NCI-H510A (cell line): Measurements from ENCODE around the gene BNC2.

Experiments
- DNase-seq: peaks from one replicate; lab custom pipeline; 2025; lab: John Stamatoyannopoulos, UW

Gene BNC2

DNA sequence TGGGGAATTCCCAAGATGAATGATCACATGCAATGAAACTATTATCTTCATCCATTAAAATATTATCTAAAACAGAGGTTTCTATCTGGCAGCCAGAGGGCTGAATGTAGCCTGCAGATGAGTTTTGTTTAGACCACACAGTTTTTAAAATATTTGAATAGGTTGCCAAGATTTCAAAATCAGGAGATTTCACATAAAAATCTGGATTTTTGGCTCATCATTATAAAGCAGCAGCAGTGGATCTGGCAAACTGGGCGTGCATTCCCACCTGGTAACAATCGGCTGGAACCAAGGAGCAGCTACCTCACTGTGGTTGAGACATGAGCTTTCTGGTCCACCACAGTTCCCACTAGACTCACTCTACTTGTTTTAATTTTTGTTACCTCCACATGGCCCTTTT is 155.1 kb downstream of the BNC2 start:
- no peak for DNase-seq

DNA sequence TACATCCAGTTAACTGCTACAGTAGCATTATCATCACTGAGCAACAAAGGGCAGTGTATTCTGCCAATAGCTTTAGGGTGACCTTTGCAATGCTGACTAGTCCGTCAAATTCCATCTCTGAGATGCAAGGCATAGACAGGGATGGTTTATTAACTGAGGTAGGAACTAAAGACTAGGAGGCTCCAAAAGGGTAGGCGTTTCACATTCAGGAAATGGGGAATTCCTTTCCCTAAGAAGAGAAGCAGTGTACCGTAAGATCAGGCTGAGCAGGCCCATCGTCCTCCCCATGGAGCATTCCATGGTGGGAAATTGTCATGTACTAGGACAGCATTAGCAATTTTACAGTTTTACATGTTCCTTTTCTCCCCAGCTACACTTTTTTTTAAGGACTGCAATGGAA is 157.7 kb downstream of the BNC2 start:
- DNase-seq: no peak

DNA sequence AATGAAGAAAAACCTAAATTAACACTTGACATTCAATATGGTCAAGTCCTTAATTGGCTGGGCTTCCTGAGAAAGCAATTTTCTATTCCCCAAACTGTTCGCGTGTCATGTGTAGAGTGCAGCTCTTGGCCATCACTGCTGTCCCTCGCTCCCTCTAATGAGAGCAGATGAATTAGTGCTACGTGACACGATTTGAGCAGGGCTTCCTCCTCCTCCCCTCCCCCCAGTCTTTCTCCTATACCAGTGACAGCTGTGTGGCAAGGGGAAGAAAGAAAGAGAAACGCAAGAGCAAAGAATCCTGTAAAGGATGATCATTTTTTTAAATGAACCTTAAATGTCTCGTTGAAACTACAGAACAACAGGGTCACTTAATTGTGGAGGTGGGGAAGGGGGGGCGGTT is 159.6 kb downstream of the BNC2 start:
- DNase-seq: no peak

DNA sequence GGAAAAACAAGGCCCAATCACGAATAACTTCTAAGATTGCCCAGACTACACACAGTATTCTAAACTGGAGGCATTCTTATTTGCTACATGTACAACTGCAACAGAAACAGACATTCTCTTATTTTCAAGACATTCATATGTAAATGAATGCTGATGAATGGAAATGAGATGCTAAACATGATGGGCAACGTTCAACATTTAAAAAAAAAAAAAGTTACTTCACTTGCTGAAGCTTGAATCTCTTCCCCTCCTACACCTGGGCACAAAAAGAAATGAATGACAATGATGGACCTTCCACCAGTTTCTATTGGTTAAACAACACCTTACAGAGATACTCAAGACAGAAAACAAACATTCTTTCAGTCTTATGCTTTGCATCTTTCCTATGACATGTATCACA is 160.5 kb downstream of the BNC2 start:
- no peak for DNase-seq

DNA sequence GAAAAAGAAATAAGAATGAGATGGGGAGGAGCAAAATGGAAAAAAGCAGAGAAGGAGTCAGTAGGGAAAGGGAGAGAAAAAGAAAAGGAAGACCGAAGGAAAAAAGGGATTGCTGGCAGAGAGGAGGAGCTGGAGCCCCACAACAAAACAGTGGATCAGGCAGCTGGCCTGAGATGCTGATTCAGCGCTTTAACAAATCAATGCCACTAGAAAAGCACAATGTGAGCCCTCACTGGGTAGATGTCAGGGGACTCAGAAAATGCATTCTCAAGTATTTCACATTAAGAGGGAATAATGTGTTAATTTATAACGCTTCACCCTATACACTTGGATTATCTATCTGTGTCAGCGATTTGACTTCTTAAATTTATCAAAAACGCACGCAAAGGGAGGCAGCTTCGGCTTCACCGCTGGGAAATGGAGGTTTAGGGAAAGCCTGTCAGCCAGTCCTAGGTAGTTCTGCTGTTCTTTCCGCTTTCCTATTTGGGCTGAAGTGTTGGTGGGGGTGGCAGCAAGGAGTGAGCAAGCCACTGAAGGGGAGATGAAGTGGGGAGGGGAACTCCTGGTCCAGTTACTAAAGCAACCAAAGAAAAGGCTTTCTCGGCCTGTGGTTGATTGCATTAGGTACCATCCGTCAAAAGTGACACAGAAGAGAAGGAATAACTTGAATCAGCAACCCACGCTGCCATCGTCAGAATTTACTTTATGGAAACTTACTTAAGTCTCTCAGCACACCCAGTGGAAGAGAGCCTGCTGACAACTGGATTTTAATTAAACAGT is 161.6 kb downstream of the BNC2 start:
- DNase-seq: no peak

DNA sequence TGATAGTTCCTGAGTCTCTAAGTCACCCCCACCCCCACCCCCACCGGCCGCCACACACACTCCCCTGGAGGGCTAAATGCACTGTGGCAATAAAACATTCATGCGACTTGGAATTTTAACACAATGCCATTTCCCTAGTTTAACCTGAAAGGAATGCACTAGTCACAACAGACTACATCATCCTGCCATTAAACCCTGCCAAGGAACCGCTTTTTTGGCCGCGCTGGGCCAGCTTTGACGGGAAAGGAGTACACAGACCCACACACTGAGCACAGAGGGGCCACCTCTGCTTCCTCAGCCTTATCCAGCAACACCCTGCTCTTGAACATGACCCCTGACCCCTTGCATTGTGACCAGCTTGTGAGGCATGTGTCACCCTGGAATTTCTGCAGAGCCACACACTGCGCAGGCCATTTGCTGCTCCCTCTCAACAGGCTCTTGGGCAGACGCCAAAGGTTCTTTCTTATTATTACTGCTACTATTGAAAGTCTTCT is 165.3 kb downstream of the BNC2 start:
- DNase-seq: no peak

DNA sequence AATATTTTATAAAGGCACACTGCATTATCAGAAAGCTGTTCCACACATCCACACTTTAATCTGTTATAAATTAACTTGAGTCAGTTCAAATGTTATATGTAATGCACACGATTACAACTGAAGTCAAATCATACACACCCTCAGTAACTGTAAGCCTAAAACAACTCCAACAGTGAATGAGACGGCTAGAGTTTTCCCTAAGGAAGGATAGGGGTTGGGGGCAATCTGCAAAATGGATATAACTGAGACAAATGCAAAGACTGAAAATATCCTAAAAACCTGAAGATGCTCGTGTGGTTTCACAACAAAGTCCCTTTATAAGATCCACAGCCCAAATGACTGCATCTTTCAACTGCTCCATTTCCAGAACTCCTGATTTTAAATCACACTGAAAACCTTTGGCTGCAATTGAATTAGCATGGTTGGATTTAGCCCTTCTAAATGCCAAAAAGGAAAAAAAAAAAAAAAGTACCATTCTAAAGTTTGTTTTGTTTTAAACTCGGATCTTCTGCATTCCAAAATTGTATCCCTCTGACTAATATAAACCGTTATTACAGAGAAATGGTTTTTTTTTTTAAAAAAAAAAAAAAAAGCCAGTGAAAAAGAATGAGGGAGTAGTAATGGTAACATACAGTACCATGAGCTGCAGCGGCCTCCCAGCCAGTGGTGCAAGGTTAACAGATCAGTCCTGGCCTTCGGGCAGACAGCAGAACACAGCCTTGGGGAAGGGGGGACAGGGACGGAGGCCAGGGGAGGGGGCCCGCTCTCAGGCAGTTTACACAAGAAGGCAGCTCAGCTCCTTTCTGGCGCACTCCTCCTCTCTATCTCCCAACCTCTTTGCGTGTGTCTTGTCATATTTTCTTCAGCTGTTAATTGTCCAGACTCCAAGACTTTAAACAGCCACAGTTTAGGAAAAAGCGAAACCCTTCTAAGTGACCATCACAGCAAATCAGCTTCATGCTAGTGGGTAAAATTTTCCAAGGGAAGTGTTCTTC is 166.1 kb downstream of the BNC2 start:
- DNase-seq: no peak

DNA sequence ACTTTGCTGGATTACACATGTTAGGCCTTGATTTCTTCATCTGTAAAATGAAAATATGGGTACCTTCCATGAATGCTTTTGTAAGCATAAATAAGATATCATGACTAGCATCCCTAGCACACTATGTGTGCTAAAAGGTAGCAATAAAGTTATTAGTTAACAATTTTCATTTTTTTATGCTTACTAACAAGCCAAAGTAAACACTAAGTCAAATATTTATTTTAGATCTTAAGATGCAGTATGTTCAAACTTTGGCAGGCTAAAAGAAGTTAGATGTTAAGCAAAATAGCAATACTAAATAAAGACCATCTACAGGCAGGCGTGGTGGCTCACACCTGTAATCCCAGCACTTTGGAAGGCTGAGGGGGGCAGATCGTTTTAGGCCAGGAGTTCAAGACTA is 169.1 kb downstream of the BNC2 start:
- DNase-seq: no peak

DNA sequence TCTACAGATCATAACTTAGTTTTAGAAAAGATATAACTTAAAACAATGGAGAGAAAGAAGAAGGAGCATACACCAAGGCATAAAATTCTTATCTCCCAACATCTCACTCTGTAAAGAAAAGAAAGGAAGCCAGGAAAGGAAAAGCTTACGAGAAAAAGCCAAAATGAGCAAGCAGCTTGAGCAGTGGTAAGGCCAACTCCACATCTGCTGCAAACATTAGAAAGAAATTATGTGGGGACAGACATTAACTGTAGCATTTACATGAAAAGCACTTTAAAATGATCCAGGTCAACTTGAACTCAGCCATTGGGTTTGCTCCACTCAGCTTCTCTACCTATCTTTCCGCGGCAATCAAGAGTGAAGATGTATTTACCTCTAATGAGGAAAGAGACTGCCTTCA is 176.9 kb downstream of the BNC2 start:
- no peak for DNase-seq

DNA sequence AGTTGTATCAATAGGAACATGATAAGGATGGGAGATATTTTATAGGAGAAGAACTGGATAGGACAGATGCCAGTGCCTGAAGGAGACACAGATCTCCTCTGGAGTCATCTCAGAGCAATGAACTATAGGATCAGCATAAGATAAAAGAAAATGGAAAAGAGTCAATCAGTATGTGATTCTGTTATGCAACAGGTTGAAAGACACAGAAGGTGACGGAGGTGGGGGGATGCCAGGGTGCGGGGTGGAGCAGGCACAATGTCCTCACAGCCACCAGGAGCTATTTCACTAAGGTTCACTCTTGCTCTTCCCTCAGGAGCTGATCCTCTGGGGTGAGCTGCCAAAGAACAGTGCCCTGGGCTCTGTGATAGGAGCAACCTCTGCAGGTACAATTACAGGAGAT is 179.8 kb downstream of the BNC2 start:
- no peak for DNase-seq

DNA sequence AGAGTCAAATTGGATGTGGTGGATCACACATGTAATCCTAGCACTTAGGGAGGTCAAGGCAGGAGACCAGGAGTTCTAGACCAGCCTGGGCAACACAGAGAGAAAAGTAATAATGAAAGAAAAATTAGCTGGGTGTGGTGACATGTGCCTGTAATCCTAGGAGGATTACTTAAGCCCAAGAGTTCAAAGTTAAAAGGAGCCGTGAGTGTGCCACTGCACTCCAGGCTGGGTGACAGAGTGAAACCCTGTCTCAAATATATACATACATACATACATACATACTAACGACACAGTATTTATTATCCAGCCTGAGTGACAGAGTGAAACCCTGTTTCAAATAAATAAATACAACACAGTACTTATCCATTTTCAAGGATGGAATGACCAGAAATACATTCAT is 180.3 kb downstream of the BNC2 start:
- no peak for DNase-seq

DNA sequence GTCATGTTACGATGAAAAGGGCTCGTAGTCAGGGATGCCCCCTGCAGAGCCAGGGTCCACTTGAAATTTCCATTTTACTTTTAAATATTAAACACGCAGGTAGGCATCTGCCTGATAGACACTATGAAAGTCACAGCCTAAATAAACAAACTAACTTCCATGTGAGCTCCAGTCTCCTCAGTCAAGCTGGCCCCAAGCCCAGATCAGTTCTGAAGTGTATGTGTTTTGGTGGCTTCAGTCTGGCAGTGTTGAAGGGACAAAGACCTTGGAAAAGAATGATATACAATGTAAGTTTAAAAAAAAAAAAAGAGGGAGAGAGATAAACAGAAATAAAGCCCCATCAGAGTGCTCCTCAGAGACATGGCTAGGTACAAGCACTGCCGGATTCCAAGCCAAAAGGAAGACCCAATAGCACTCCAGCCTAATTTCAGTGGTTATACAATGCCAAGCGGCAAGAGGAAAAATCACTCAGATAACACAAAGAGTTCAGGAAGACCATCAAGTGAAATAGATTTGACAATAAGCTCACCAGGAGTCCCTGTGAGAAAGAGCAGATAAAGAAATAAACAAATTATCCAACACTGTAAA is 181.0 kb downstream of the BNC2 start:
- DNase-seq: no peak

DNA sequence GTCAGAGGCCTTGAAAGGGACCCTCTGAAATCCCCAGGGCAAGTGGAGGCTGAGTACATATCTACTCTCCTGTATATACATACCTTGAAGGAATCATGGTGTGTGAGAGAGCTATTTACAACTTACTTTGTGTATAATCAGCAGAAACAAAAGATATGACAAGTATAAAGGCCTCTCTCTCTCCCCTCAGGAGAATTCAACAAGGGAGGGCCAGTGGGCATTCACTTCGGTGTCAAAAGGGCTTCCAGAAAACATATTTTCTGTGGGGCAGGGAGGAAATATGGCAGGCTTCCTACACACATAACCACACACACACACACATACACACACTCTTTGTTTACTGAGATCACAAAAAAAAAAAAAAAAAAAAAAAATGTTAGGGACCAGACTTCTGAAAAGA is 181.7 kb downstream of the BNC2 start:
- DNase-seq: no peak

DNA sequence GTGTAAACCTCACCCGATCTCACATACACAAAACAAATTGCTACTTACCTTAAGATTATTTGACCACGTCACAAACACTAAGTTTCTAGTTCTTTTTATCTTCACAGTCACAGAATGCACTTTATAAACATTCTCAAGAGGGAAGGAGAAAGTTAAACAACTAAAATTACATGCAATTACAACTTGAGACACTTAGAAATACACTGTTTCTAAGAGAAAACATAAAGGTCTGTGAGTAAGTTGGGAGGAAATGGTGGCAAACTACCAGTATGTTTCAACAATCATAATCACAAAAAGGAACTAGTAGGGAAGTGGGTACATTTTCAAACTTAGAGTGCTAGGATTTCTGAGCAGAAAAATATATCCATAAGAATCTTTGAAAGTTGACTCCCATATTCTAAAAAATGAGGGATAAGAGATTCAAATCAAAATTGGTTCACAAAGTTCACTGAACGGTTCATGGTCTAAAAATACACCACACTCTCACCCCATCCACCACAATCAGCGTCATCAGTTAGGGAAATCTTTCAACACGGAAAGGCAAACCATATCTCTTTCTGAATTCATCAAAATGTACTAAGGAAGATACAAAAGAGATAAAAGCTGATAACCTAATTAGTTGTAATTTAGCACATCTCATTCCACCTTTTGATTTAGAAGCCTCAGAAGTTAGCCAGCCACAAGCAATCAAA is 182.6 kb downstream of the BNC2 start:
- DNase-seq: no peak

DNA sequence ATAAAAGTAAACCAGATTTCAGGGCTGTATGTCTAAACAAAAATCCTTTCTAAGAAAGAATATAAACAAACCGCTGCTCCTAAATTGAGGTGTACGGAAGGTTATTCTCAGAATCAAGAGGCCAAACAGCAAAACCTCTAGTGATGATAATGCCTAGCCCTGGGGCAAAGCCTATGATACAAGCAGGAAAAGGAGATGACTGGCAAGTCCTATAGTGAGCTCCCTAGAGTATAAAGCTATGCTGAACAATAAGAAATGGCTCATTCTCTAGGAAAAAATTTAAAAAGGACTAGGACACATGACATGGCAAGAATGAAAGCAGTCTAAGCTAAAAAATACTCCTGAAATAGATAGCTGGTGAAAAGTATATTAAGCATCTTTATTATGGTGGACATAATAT is 187.1 kb downstream of the BNC2 start:
- no peak for DNase-seq

DNA sequence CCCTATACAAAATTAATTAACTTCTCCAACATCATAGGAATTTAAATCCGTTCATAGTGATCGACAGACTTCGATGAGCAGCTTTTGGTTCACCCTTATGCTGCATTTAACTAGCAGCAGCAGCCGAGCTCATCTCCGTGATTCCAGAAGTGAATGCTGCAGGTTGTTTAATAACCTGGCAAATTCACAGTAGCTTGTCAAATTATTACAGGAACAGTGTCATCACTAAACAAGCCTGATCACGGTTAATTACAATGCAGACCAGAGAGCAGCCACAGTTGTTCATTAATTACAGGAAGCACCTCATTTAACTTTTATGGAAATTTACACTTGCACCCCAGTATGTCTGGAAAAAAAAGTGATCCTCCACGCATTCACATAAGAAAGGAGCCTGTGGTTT is 188.2 kb downstream of the BNC2 start:
- DNase-seq: no peak

DNA sequence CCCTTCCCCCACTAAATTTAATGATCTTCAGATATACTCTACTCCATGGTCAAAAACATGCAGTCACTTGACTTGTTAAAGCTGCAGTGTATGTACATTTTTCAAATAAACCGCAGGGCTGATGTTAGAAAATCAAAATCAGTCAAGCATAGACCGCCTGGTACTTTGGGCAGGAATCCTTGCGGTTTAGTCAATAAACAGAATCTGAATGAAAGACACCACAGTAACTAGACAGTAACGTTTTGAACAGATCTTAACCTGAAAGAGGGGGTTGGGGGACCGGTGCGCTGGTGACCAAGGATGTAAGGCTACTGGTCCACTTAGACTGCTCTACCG is 188.8 kb downstream of the BNC2 start:
- DNase-seq: no peak

DNA sequence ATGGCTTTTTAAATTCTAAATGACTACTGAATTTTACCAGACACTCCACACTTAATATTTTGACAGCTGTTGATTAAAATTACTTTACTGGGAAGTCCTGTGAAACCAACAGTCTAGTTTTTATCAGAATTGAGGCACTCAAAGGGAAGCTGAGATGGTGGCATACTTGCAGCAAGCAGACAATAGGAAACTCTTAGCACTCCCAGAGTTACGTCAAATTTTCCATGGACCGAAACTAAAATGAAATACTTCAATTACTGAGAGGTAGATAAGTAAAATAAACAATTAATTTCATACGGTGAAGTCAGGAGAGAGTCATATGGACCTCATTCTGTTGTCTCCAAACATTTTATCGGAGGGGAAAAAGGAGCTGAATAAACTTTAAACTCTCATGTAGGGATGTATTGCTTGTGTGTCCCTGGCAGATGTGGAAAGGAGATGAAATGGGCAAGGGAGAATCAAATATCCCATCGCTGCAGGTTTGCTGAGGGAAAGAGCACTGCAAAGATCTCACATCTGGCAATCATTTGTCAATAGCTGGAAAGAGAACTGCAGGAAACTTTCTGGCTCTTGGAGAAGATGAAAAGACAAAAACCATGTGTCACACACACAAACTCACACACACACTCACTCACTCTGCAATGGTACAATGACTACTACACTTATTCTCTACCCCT is 189.4 kb downstream of the BNC2 start:
- DNase-seq: no peak

DNA sequence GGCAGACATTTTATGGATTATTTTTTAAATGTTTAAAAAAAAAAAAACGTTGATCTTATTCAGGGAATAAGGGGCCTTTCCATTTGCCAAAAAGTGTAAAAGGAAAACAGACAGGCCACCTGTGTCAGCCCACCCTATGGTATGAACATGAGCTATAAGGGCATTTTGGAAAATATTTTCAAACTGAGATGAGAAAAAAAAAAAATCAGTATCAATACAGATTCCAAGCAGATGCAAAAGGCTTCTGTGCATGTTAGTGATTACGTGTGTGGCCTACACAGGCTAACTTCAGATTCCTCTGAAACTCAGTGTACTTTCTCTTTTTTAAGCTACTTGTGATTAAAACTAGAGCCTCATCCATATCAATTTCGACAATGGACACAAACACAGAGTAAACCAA is 189.9 kb downstream of the BNC2 start:
- DNase-seq: no peak

DNA sequence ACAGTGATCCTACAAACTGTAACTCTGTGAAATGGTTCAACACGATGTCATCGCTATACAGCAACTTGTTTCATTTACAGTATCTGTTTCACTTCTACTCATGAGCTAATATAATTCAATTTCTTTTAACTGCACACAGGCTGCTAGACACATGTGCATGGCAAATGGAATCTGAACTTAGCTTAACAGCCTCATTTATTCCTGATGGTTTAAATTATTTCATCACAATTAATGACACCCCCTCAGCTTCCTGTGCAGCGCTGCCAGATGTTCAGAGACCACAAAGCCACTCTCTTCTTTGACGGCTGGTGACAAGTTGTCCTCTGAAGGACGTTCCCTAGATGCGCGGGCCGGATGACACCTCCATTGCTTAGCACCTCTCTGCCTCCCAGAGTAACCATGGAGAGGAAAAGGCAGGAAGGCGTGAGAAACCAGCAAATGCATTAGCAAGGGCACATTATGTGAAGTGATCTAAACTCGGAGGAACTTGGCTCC is 191.1 kb downstream of the BNC2 start:
- no peak for DNase-seq

DNA sequence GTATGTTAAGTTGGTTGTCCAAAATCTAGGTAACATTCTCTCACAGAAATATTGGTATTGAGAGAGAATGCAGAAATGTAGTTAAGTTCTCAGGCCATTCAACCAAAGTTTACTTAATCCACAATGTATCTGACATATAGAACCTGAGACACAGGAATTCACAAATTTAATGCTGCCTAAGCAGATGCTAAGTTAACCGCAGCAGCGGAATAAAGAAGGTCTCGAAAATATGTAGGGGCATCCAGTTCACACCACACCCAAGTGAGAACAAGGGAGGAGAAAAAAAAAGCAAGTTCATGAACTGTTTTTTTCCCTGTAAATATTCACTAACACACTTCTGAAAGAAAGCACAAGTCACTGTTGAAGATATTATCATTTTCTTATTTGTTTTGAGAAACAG is 194.0 kb downstream of the BNC2 start:
- no peak for DNase-seq
